Measurements from ENCODE around the gene FIP1L1. TPM values are rescaled to one million over a fixed set of nuclear protein-coding genes. Genes with fewer than 3 reads are reported as not detected.

FIP1L1 gene
- total and polyA plus RNA-seq, 2 of the 13 experiments (the other 11 are each of a cell fraction or from before 2014, with no cell fraction given): 14.9 to 69.4 TPM

DNA sequence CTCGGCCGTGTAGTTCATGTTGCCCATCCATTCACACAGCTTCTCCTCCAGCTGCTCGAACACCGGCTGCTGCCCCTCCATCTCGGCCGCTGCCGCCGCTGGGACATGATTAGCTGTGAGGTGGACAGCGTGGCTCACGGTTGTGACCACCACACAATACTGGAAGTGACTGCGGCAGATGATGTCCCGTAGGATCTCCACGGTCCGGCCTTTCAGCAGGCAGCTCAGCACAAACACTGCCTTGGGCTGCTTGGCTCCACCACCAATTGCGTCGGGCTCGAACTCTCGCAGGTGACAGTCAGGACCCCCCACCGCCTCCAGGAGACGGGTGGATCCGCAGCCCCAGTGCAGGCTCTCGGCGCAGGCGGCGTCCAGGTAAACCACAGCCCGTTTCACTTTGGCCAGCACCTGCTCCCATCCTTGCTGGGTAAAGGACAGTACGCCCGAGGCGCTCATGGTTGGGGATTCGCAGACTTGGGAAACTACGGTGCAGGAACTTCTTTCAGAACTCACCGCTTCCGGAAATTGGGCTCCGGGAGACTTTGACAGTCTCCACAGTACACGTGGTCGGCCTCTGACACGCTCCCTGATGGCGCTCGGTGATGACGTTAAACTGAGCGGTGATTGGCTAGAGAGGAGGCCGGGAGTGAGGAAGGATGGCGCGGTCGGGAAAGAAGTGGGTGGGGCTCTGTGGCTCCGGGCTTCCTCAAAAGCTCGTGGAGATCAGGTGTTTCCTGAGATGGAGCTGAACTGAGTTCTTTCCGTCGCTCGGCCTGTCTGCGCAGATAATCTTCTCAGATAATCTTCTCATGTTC, 11.7 kb upstream of the FIP1L1 start, which contains the start of gene SCFD2 (continued):
- TF ChIP-seq, protein P1, sequence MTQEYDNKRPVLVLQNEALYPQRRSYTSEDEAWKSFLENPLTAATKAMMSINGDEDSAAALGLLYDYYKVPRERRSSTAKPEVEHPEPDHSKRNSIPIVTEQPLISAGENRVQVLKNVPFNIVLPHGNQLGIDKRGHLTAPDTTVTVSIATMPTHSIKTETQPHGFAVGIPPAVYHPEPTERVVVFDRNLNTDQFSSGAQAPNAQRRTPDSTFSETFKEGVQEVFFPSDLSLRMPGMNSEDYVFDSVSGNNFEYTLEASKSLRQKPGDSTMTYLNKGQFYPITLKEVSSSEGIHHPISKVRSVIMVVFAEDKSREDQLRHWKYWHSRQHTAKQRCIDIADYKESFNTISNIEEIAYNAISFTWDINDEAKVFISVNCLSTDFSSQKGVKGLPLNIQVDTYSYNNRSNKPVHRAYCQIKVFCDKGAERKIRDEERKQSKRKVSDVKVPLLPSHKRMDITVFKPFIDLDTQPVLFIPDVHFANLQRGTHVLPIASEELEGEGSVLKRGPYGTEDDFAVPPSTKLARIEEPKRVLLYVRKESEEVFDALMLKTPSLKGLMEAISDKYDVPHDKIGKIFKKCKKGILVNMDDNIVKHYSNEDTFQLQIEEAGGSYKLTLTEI (CRISPR knock-in tag; conservative IDR thresholded peaks at IDR 0.05): no peak
- TF ChIP-seq RXRB (CRISPR knock-in tag; IDR thresholded peaks at IDR 0.05; ENCODE audit: borderline replicate concordance) (no peak), NR2F6 (IDR thresholded peaks at IDR 0.05) (0 out of 2 replicates have a peak, but pooled peaks have one; percentile 8), NR2F6 (CRISPR knock-in tag; IDR thresholded peaks at IDR 0.05) (no peak), CBX2 (IDR thresholded peaks at IDR 0.05; ENCODE audit: low read depth, low read length) (no peak), CBX2 (CRISPR knock-in tag; IDR thresholded peaks at IDR 0.05; ENCODE audit: low read depth) (no peak), IKZF1 (IDR thresholded peaks at IDR 0.05) (no peak), PHF8 (CRISPR knock-in tag; IDR thresholded peaks at IDR 0.05) (peak; percentile 57; the same call in 1 of the 2 replicates), KDM5B (CRISPR knock-in tag; IDR thresholded peaks at IDR 0.05; ENCODE audit: borderline replicate concordance) (0 out of 2 replicates have a peak, but pooled peaks have one; percentile 24), THYN1 (CRISPR knock-in tag; IDR thresholded peaks at IDR 0.05; ENCODE audit: borderline replicate concordance, low read depth) (no peak), ZHX2 (IDR thresholded peaks at IDR 0.05; ENCODE audit: low read depth) (peak; percentile 58; the same call in 1 of the 2 replicates), ZHX2 (CRISPR knock-in tag; IDR thresholded peaks at IDR 0.05; ENCODE audit: borderline replicate concordance) (no peak), SETDB1 (CRISPR knock-in tag; IDR thresholded peaks at IDR 0.05; ENCODE audit: borderline replicate concordance) (no peak), ZSCAN22 (CRISPR knock-in tag; IDR thresholded peaks at IDR 0.05) (no peak), ZHX1 (CRISPR knock-in tag; IDR thresholded peaks at IDR 0.05; ENCODE audit: low read depth) (no peak), ZNF496 (CRISPR knock-in tag; IDR thresholded peaks at IDR 0.05; ENCODE audit: insufficient replicate concordance) (no peak), NFIC (IDR thresholded peaks at IDR 0.05; ENCODE audit: low read length) (no peak)
- TF ChIP-seq, protein P2, sequence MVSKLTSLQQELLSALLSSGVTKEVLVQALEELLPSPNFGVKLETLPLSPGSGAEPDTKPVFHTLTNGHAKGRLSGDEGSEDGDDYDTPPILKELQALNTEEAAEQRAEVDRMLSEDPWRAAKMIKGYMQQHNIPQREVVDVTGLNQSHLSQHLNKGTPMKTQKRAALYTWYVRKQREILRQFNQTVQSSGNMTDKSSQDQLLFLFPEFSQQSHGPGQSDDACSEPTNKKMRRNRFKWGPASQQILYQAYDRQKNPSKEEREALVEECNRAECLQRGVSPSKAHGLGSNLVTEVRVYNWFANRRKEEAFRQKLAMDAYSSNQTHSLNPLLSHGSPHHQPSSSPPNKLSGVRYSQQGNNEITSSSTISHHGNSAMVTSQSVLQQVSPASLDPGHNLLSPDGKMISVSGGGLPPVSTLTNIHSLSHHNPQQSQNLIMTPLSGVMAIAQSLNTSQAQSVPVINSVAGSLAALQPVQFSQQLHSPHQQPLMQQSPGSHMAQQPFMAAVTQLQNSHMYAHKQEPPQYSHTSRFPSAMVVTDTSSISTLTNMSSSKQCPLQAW (CRISPR knock-in tag; IDR thresholded peaks at IDR 0.05): peak; percentile 57
